ENCODE data around the gene RBM20.
"Not testable (repeated sequence)": the region's sequence is repeated elsewhere in the genome, so short reads cannot be mapped to it uniquely, and the experiment has no call there.

Gene RBM20

GRCh38 chr10:110706690-110707098, 62.6 kb downstream of the RBM20 start:
- no peak for DNase-seq

- DNase-seq, result no peak
These were observed 64.8 kb downstream of the RBM20 start for GRCh38 chr10:110708776-110709443.

- no peak for DNase-seq
These were observed 65.3 kb downstream of the RBM20 start for GRCh38 chr10:110709444-110709828.

GRCh38 chr10:110709964-110710587, 65.9 kb downstream of the RBM20 start:
- no peak for DNase-seq

GRCh38 chr10:110710621-110711020, 66.5 kb downstream of the RBM20 start:
- no peak for DNase-seq

GRCh38 chr10:110711382-110711781, 67.2 kb downstream of the RBM20 start:
- DNase-seq, result no peak

GRCh38 chr10:110714356-110714755, 70.2 kb downstream of the RBM20 start:
- DNase-seq, result no peak

- no peak for DNase-seq
These were observed 73.8 kb downstream of the RBM20 start for GRCh38 chr10:110717781-110718589.

GRCh38 chr10:110721406-110722038, 77.4 kb downstream of the RBM20 start:
- DNase-seq, result no peak

GRCh38 chr10:110723224-110723891, 79.2 kb downstream of the RBM20 start:
- no peak for DNase-seq

- DNase-seq, result no peak
These were observed 80.2 kb downstream of the RBM20 start for GRCh38 chr10:110724116-110724921.

- no peak for DNase-seq
These were observed 80.8 kb downstream of the RBM20 start for GRCh38 chr10:110724937-110725336.

- DNase-seq, result no peak
These were observed 81.9 kb downstream of the RBM20 start for GRCh38 chr10:110725801-110726630.

GRCh38 chr10:110727785-110728184, 83.6 kb downstream of the RBM20 start:
- DNase-seq, result not testable (repeated sequence)

GRCh38 chr10:110730345-110731050, 86.4 kb downstream of the RBM20 start:
- DNase-seq, result no peak

- no peak for DNase-seq
These were observed 89.2 kb downstream of the RBM20 start for GRCh38 chr10:110733218-110733952.

GRCh38 chr10:110735620-110736027, 91.5 kb downstream of the RBM20 start:
- DNase-seq, result no peak

GRCh38 chr10:110737886-110738634, 93.9 kb downstream of the RBM20 start:
- no peak for DNase-seq

- peak; percentile 72 for DNase-seq
These were observed 95.7 kb downstream of the RBM20 start for GRCh38 chr10:110739811-110740271.
